HepG2 (cell line): ENCODE measurements around the gene PCP4. TPM values are rescaled to one million over a fixed set of nuclear protein-coding genes. Genes with fewer than 3 reads are reported as not detected.

Experiments
- ATAC-seq: fragments of 200-7000 bp; cut with Tn5 transposase; 3 replicates; pipeline ENCODE4 v1.9.1; 2020; ENCODE audit warnings: mild to moderate bottlenecking, moderate library complexity
- BruUV-seq: library from RNA; stranded (reverse); fragments of 400-500 nt; replicated peaks from 2 replicates; lab custom pipeline; 2021; lab: Mats Ljungman, UMichigan
- CTCF ChIA-PET: fragments of 300-600 bp; formaldehyde crosslinking; extraction: SDS; loops from one replicate; lab custom pipeline; 2021; ENCODE audit warnings: low total read pairs, inconsistent platforms, low intra/inter-chr PET ratio; lab: Yijun Ruan, JAX
- POLR2A ChIA-PET: fragments of 350-600 bp; sonication (Branson Sonifier 250); formaldehyde crosslinking; loops from one replicate; lab custom pipeline; 2020; ENCODE audit warnings: antibody characterized with exemption, inconsistent platforms; lab: Yijun Ruan, JAX
- DNase-seq: peaks from one replicate; pipeline ENCODE4 v3.0.0-alpha.2; 2015; ENCODE audit warnings: low spot score
- FAIRE-seq: peaks from 3 replicates; lab custom pipeline; 2011; peaks lifted over from hg19 to GRCh38; lab: Jason Lieb, UNC
- H2AFZ ChIP-seq: one replicate; pipeline ENCODE4 v1.6.1; 2011; ENCODE audit warnings: low read length, inconsistent platforms
- H3K27ac ChIP-seq: fragments of 300-600 bp; 3 replicates; pipeline ENCODE4 v1.8.0; 2011; ENCODE audit warnings: mixed run types, mild to moderate bottlenecking, mixed read lengths, low read length, inconsistent platforms; ENCODE audit not compliant: insufficient read depth; ENCODE audit errors: extremely low read length
- H3K27me3 ChIP-seq, 2 experiments: fragments of 200-600 bp in 1 of 2; 2 replicates in 1 of 2; 3 replicates in 1 of 2; pipeline versions ENCODE4 v1.6.0 to v1.8.0; 2011; ENCODE audit warnings: low read length in 2 of 2, mild to moderate bottlenecking in 2 of 2, moderate library complexity in 2 of 2, inconsistent platforms in 1 of 2; ENCODE audit not compliant: insufficient read depth in 2 of 2, control insufficient read depth in 1 of 2
- H3K36me3 ChIP-seq, 2 experiments: fragments of 200-600 bp in 1 of 2; replicated peaks in 1 of 2; 2 replicates in 1 of 2; 3 replicates in 1 of 2; pipeline versions ENCODE4 v1.5.1 to v1.8.0; 2011; ENCODE audit warnings: low read length in 2 of 2, inconsistent platforms in 1 of 2; ENCODE audit not compliant: insufficient read depth in 2 of 2, control insufficient read depth in 1 of 2
- H3K4me1 ChIP-seq: 2 replicates; pipeline ENCODE4 v1.5.1; 2012; ENCODE audit warnings: low read length, inconsistent platforms; ENCODE audit not compliant: insufficient read depth
- H3K4me2 ChIP-seq: 2 replicates; pipeline ENCODE4 v1.6.0; 2011; ENCODE audit warnings: low read depth, low read length, inconsistent platforms
- H3K4me3 ChIP-seq, 3 experiments: fragments of 200-600 bp in 1 of 3; sonication (generic), shearing (Covaris generic) in 1 of 3; replicated peaks in 1 of 3; 2 replicates each; pipeline ENCODE4 v1.5.1; 2011 to 2016; ENCODE audit warnings: low read length in 3 of 3, inconsistent platforms in 2 of 3, low read depth in 2 of 3, mild to moderate bottlenecking in 2 of 3, control low read depth in 1 of 3, mixed read lengths in 1 of 3; ENCODE audit not compliant: insufficient read depth in 1 of 3
- H3K79me2 ChIP-seq: one replicate; pipeline ENCODE4 v1.6.1; 2011; ENCODE audit warnings: low read length, inconsistent platforms; ENCODE audit not compliant: insufficient read depth
- H3K9ac ChIP-seq: 2 replicates; pipeline ENCODE4 v1.6.0; 2011; ENCODE audit warnings: mild to moderate bottlenecking, low read depth, low read length, inconsistent platforms; ENCODE audit not compliant: insufficient read depth
- H3K9me3 ChIP-seq: 2 replicates; pipeline ENCODE4 v1.5.1; 2012; ENCODE audit warnings: mild to moderate bottlenecking, low read length
- H4K20me1 ChIP-seq: 2 replicates; pipeline ENCODE4 v1.6.0; 2011; ENCODE audit warnings: inconsistent platforms, mild to moderate bottlenecking, low read length, moderate library complexity; ENCODE audit not compliant: insufficient read depth
- CEBPZ ChIP-seq: IDR thresholded peaks from 2 replicates; pipeline ENCODE4 v1.6.1; 2012; ENCODE audit warnings: low read length, improper control_type of control experiment
- MEF2D ChIP-seq: sonication (generic); formaldehyde crosslinking; IDR thresholded peaks from 2 replicates; pipeline ENCODE4 v1.5.1; 2020; ENCODE audit warnings: mild to moderate bottlenecking, missing genetic modification reagents
- MNT ChIP-seq: fragments of 450-650 bp; IDR thresholded peaks from 2 replicates; pipeline ENCODE4 v1.6.1; 2016
- ZFYVE20 ChIP-seq: sonication (generic); formaldehyde crosslinking; IDR thresholded peaks from 2 replicates; pipeline ENCODE4 v1.8.0; 2023; ENCODE audit warnings: low read depth, mild to moderate bottlenecking, moderate library complexity, missing genetic modification reagents, borderline replicate concordance
- ZNF253 ChIP-seq: sonication (generic); formaldehyde crosslinking; IDR thresholded peaks from 2 replicates; pipeline ENCODE4 v1.8.0; 2022; ENCODE audit warnings: mild to moderate bottlenecking, missing genetic modification reagents, borderline replicate concordance
- ZNF281 ChIP-seq: sonication (generic); formaldehyde crosslinking; IDR thresholded peaks from 2 replicates; pipeline ENCODE4 v1.4.0; 2020; ENCODE audit warnings: missing genetic modification reagents, borderline replicate concordance
- WGBS: methylation state at CpG from one replicate; pipeline ENCODE4 v1.1.6; 2017; ENCODE audit warnings: low lambda C conversion rate; 5-methylcytosine and 5-hydroxymethylcytosine counted together
- in situ Hi-C: cut with HindIII; loops from 2 replicates; pipeline ENCODE4 v1.10.0; 2017; ENCODE audit warnings: low pct_unique_long_range_greater_than_20kb; ENCODE audit not compliant: extremely low pct_ligation_motif_present
- intact Hi-C: fragments of 100-400 bp; cut with micrococcal nuclease; formaldehyde crosslinking; loops from one replicate; pipeline ENCODE4 v1.10.0; 2022; ENCODE audit not compliant: unreplicated experiment
- polyA plus RNA-seq, 8 experiments: library from polyadenylated mRNA; depleted of rRNA in 3 of 8; stranded (reverse) in 7 of 8; unstranded in 1 of 8; fragments of >200 nt; fragmentation: Illumina TruSeq in 4 of 8; extraction: Trizol in 4 of 8; gene quantifications; 2 replicates each; pipeline versions ENCODE4 v1.2.1 to v1.2.3, GENCODE V29; 2011 to 2016; ENCODE audit warnings: low read depth in 4 of 8, missing spikeins in 1 of 8, mixed read lengths in 1 of 8; ENCODE audit not compliant: insufficient read depth in 1 of 8
- total RNA-seq, 5 experiments: library from RNA; depleted of rRNA; stranded (reverse); fragments of >200 nt; fragmentation: Illumina TruSeq; extraction: Trizol; gene quantifications; 2 replicates each; pipeline ENCODE4 v1.2.3, GENCODE V29; 2016; ENCODE audit warnings: low read depth in 1 of 5

The PCP4 gene
- total and polyA plus RNA-seq, 2 of the 13 experiments (the other 11 are each of a cell fraction or from before 2014, with no cell fraction given): not detected

GRCh38 chr21:39938086-39938625 is 70.9 kb downstream of the PCP4 start (continued):
- no peak for TF ChIP-seq CEBPZ
- TF ChIP-seq ZNF253 (CRISPR knock-in tag): no peak
- TF ChIP-seq ZFYVE20 (CRISPR knock-in tag): no peak
- TF ChIP-seq MEF2D (CRISPR knock-in tag): no peak

GRCh38 chr21:39946199-39946598 is 79.0 kb downstream of the PCP4 start:
- Histone ChIP-seq H3K36me3 (no peaks in the 10 kb centered on the region), H3K9ac (no peak overlapping the region), H3K4me2 (no peak overlapping the region), H3K27ac (no peak overlapping the region), H3K79me2 (no peaks in the 10 kb centered on the region), H3K9me3 (peaks cover 100% of the 10 kb centered on the region), H2AFZ (no peak overlapping the region), H4K20me1 (no peaks in the 10 kb centered on the region), H3K27me3 (no peaks in the 10 kb centered on the region), H3K4me1 (no peaks in the 10 kb centered on the region), H3K4me3 (no peak overlapping the region)
- BruUV-seq: no TSS peak
- FAIRE-seq (no peak), DNase-seq (no peak), ATAC-seq (no peak)
- POLR2A ChIA-PET: no interaction called here
- in situ Hi-C loops: no loop called here
- intact Hi-C loops: no loop called here
- WGBS: 41% methylated on average over 2 of the region's 2 CpGs
- CTCF ChIA-PET: no interaction called here
- TF ChIP-seq MNT (peak; percentile 56; the same call in 1 of the 2 replicates), ZNF281 (CRISPR knock-in tag) (no peak)
